SK-N-SH (cell line): ENCODE data around the gene CLEC18A. TPM values are rescaled to one million over a fixed set of nuclear protein-coding genes. Genes with fewer than 3 reads are reported as not detected.

Experiments used
- CTCF ChIA-PET: fragments of 300-600, 350-600 bp; formaldehyde crosslinking; extraction: SDS; loops from one replicate; lab custom pipeline; 2021; lab: Yijun Ruan, JAX
- POLR2A ChIA-PET: fragments of 350-600 bp; sonication (Branson Sonifier 250); formaldehyde crosslinking; extraction: SDS; loops from one replicate; lab custom pipeline; 2020; ENCODE audit warnings: antibody characterized with exemption, inconsistent platforms; lab: Yijun Ruan, JAX
- DNase-seq: peaks from one replicate; pipeline ENCODE4 v3.0.0; 2012
- H2AFZ ChIP-seq: fragments of 200-600 bp; sonication (generic); 2 replicates; pipeline ENCODE4 v1.8.1; 2016; ENCODE audit warnings: antibody characterized with exemption, mild to moderate bottlenecking, low read depth
- H3F3A ChIP-seq: fragments of 200-600 bp; sonication (generic); replicated peaks from 2 replicates; pipeline ENCODE3; 2016; ENCODE audit warnings: antibody characterized with exemption, mild to moderate bottlenecking; ENCODE audit not compliant: insufficient read depth
- H3K27ac ChIP-seq, 2 experiments: fragments of 200-500 bp in 1 of 2; fragments of 200-600 bp in 1 of 2; sonication (Bioruptor generic) in 1 of 2; sonication (generic), shearing (Covaris generic) in 1 of 2; 2 replicates each; pipeline versions ENCODE4 v1.5.1 to v1.6.1; 2014 to 2016; ENCODE audit warnings: low read depth in 2 of 2, inconsistent platforms in 1 of 2, low read length in 1 of 2, mild to moderate bottlenecking in 1 of 2, mixed read lengths in 1 of 2
- H3K27me3 ChIP-seq: fragments of 200-600 bp; sonication (generic), shearing (Covaris generic); 2 replicates; pipeline ENCODE4 v1.6.1; 2016; ENCODE audit warnings: mixed run types; ENCODE audit not compliant: insufficient read depth
- H3K36me3 ChIP-seq, 2 experiments: fragments of 200-500 bp in 1 of 2; fragments of 200-600 bp in 1 of 2; sonication (Bioruptor generic) in 1 of 2; sonication (generic) in 1 of 2; replicated peaks in 1 of 2; 2 replicates each; pipeline versions ENCODE3 to v1.5.1; 2014 to 2016; ENCODE audit warnings: low read length in 1 of 2, mild to moderate bottlenecking in 1 of 2; ENCODE audit not compliant: insufficient read depth in 2 of 2, control insufficient read depth in 1 of 2
- H3K4me1 ChIP-seq, 2 experiments: fragments of 200-500 bp in 1 of 2; fragments of 200-600 bp in 1 of 2; sonication (Bioruptor generic) in 1 of 2; sonication (generic), shearing (Covaris generic) in 1 of 2; 2 replicates each; pipeline versions ENCODE4 v1.5.1 to v1.6.1; 2014 to 2016; ENCODE audit warnings: low read depth in 1 of 2, low read length in 1 of 2, mixed run types in 1 of 2; ENCODE audit not compliant: insufficient read depth in 2 of 2, control insufficient read depth in 1 of 2
- H3K4me2 ChIP-seq: fragments of 200-600 bp; sonication (generic), shearing (Covaris generic); 2 replicates; pipeline ENCODE4 v1.6.1; 2017; ENCODE audit warnings: mixed run types
- H3K4me3 ChIP-seq, 2 experiments: fragments of 200-500 bp in 1 of 2; fragments of 200-600 bp in 1 of 2; sonication (Bioruptor generic) in 1 of 2; sonication (generic), shearing (Covaris generic) in 1 of 2; 2 replicates each; pipeline versions ENCODE4 v1.5.1 to v1.8.1; 2014 to 2016; ENCODE audit warnings: low read depth in 2 of 2, inconsistent platforms in 1 of 2, low read length in 1 of 2, mild to moderate bottlenecking in 1 of 2, mixed read lengths in 1 of 2, moderate library complexity in 1 of 2
- H3K79me2 ChIP-seq: fragments of 200-600 bp; sonication (generic); 2 replicates; pipeline ENCODE4 v1.8.1; 2017; ENCODE audit warnings: mild to moderate bottlenecking; ENCODE audit not compliant: insufficient read depth
- H3K9ac ChIP-seq: fragments of 200-600 bp; sonication (generic); 2 replicates; pipeline ENCODE4 v1.6.1; 2017; ENCODE audit warnings: mixed run types
- H3K9me2 ChIP-seq: fragments of 200-600 bp; sonication (generic); 2 replicates; pipeline ENCODE4 v1.6.1; 2017; ENCODE audit warnings: mixed run types
- H3K9me3 ChIP-seq: fragments of 200-600 bp; sonication (generic); 2 replicates; pipeline ENCODE4 v1.6.1; 2017; ENCODE audit warnings: mixed run types, mild to moderate bottlenecking, moderate library complexity
- H4K20me1 ChIP-seq: fragments of 200-600 bp; sonication (generic); 2 replicates; pipeline ENCODE4 v1.6.1; 2017; ENCODE audit warnings: mild to moderate bottlenecking, mixed run types; ENCODE audit not compliant: insufficient read depth
- CHD2 ChIP-seq: fragments of 150-350 bp; IDR thresholded peaks from 2 replicates; pipeline ENCODE4 v1.6.1; 2018; ENCODE audit warnings: low read length; ENCODE audit not compliant: partially characterized antibody
- CTCF ChIP-seq: fragments of 200-600 bp; sonication (generic); IDR thresholded peaks from 2 replicates; pipeline ENCODE4 v1.6.1; 2017; ENCODE audit warnings: antibody characterized with exemption, mild to moderate bottlenecking, moderate library complexity
- EZH2phosphoT487 ChIP-seq: fragments of 200-600 bp; sonication (generic); IDR thresholded peaks from 2 replicates; pipeline ENCODE4 v1.6.1; 2017; ENCODE audit warnings: low read depth, mixed run types, mild to moderate bottlenecking, antibody characterized with exemption, moderate library complexity, borderline replicate concordance
- FOSL2 ChIP-seq: IDR thresholded peaks from 2 replicates; pipeline ENCODE4 v1.4.0; 2012; ENCODE audit warnings: low read depth, mild to moderate bottlenecking, moderate library complexity, borderline replicate concordance
- GATA2 ChIP-seq: sonication (generic); formaldehyde crosslinking; IDR thresholded peaks from 2 replicates; pipeline ENCODE4 v1.5.0; 2020; ENCODE audit warnings: mild to moderate bottlenecking, missing genetic modification reagents
- IRF3 ChIP-seq: fragments of 150-350 bp; IDR thresholded peaks from 2 replicates; pipeline ENCODE4 v1.6.1; 2016; ENCODE audit warnings: mild to moderate bottlenecking, low read depth, low read length
- MEF2A ChIP-seq: IDR thresholded peaks from 2 replicates; pipeline ENCODE4 v1.4.0; 2012; ENCODE audit warnings: low read depth, borderline replicate concordance
- NFIC ChIP-seq: IDR thresholded peaks from 2 replicates; pipeline ENCODE4 v1.4.0; 2012; ENCODE audit warnings: borderline replicate concordance
- NRF1 ChIP-seq: IDR thresholded peaks from 2 replicates; pipeline ENCODE4 v1.6.1; 2012; ENCODE audit warnings: low read depth, mild to moderate bottlenecking, low read length
- PBX3 ChIP-seq: IDR thresholded peaks from 2 replicates; pipeline ENCODE4; 2012
- RCOR1 ChIP-seq: fragments of 150-350 bp; IDR thresholded peaks from 2 replicates; pipeline ENCODE4 v1.6.1; 2017; ENCODE audit warnings: antibody characterized with exemption, low read length
- SMC3 ChIP-seq: IDR thresholded peaks from 2 replicates; pipeline ENCODE4 v1.6.1; 2012; ENCODE audit warnings: low read depth, low read length, improper control_type of control experiment
- TCF12 ChIP-seq: IDR thresholded peaks from 2 replicates; pipeline ENCODE4 v1.4.0; 2012
- TEAD4 ChIP-seq: IDR thresholded peaks from 2 replicates; pipeline ENCODE4 v1.4.0; 2012; ENCODE audit warnings: mild to moderate bottlenecking, borderline replicate concordance; ENCODE audit not compliant: insufficient read depth
- WGBS: methylation state at CpG from one replicate; pipeline ENCODE4 v1.1.6; 2017; ENCODE audit warnings: low lambda C conversion rate; 5-methylcytosine and 5-hydroxymethylcytosine counted together
- polyA plus RNA-seq, 3 experiments: library from polyadenylated mRNA; depleted of rRNA; stranded (reverse); fragments of >200 nt; gene quantifications; 2 replicates each; pipeline ENCODE4 v1.2.3, GENCODE V29; 2012

Gene CLEC18A
- polyA plus RNA-seq, 1 of the 3 experiments (the other 2 are of a cell fraction), result 0.20 TPM

- no peak overlapping the region for H2AFZ ChIP-seq
- POLR2A ChIA-PET, result no interaction called here
- H4K20me1 ChIP-seq, result no peaks in the 10 kb centered on the region
- no peaks in the 10 kb centered on the region for H3F3A ChIP-seq
- no peaks in the 10 kb centered on the region for H3K9me3 ChIP-seq
- CTCF ChIA-PET, result interaction anchor here (1.9 to 9.3 kb wide), 2 partner anchors 138 to 180 kb away, joined by 7 to 65 read pairs; partner anchors contain the start of gene NOB1
- TF ChIP-seq TEAD4 (no peak), IRF3 (no peak), NRF1 (no peak), EZH2phosphoT487 (no peak), MEF2A (no peak), CHD2 (no peak), NFIC (no peak), RCOR1 (no peak), CTCF (no peak), TCF12 (no peak), FOSL2 (no peak), PBX3 (no peak), GATA2 (no peak)
- TF ChIP-seq, all 33 proteins: peak for 0
- H3K9me2 ChIP-seq, result no peaks in the 10 kb centered on the region
- no peak for DNase-seq
- no peak overlapping the region for H3K27ac ChIP-seq
- H3K36me3 ChIP-seq, result peaks cover 3 to 41% of the 10 kb centered on the region in 2 experiments
- no peak overlapping the region for H3K9ac ChIP-seq
- H3K4me1 ChIP-seq, result no peaks in the 10 kb centered on the region; a peak in 1 of 4 replicates
- H3K27me3 ChIP-seq, result no peaks in the 10 kb centered on the region
- H3K79me2 ChIP-seq, result no peaks in the 10 kb centered on the region
- H3K4me3 ChIP-seq, result no peak overlapping the region
- H3K4me2 ChIP-seq, result no peak overlapping the region
- 94% methylated on average over 9 of the region's 10 CpGs for WGBS
Observed at GRCh38 chr16:69934044-69934443, 17.1 kb upstream of the CLEC18A start.

- Histone ChIP-seq H3K4me1 (no peaks in the 10 kb centered on the region; a peak in 1 of 4 replicates), H3K4me2 (no peak overlapping the region), H3K9ac (no peak overlapping the region), H4K20me1 (no peaks in the 10 kb centered on the region), H3K27me3 (no peaks in the 10 kb centered on the region), H3K9me3 (no peaks in the 10 kb centered on the region), H2AFZ (no peak overlapping the region), H3K4me3 (no peak overlapping the region), H3K79me2 (no peaks in the 10 kb centered on the region), H3F3A (no peaks in the 10 kb centered on the region), H3K36me3 (peaks cover 3 to 47% of the 10 kb centered on the region in 2 experiments), H3K27ac (no peak overlapping the region), H3K9me2 (no peaks in the 10 kb centered on the region)
- WGBS, result 96% methylated on average over 17 of the region's 17 CpGs
- no peak for TF ChIP-seq FOSL2
- TF ChIP-seq TCF12, result no peak
- no peak for TF ChIP-seq SMC3
- ChIA-PET POLR2A (no interaction called here), CTCF (interaction anchor here (1.9 to 9.3 kb wide), 2 partner anchors 138 to 180 kb away, joined by 7 to 65 read pairs; partner anchors contain the start of gene NOB1)
- DNase-seq, result no peak
Observed at GRCh38 chr16:69934751-69935150, 16.4 kb upstream of the CLEC18A start.
